T-helper 17 cell (primary cell): ENCODE results near the gene CAMK2N1. TPM values are rescaled to one million over a fixed set of nuclear protein-coding genes. Genes with fewer than 3 reads are reported as not detected.

ENCODE experiments used
- ATAC-seq: fragments of 150-1000 bp; cut with Tn5 transposase; 2 replicates; pipeline ENCODE4 v1.10.0; 2021; ENCODE audit warnings: mild to moderate bottlenecking, moderate library complexity
- DNase-seq, 3 donors: peaks; one replicate each; pipeline versions ENCODE4 v3.0.0 to v3.0.0-alpha.2; 2020 to 2021
- H3K9me3 ChIP-seq: one replicate; pipeline ENCODE4 v1.7.0; 2013; ENCODE audit warnings: low read length, mild to moderate bottlenecking; ENCODE audit not compliant: control insufficient read depth, poor library complexity, severe bottlenecking
- H3K27ac Mint-ChIP-seq: one replicate; pipeline ENCODE4 v1.8.0; 2022; ENCODE audit warnings: mild to moderate bottlenecking, moderate library complexity, mixed read lengths
- H3K27me3 Mint-ChIP-seq: one replicate; pipeline ENCODE4 v1.8.0; 2022; ENCODE audit warnings: mixed read lengths
- H3K36me3 Mint-ChIP-seq: one replicate; pipeline ENCODE4 v1.8.0; 2022; ENCODE audit warnings: low read depth, mixed read lengths
- H3K4me1 Mint-ChIP-seq: one replicate; pipeline ENCODE4 v1.8.0; 2022; ENCODE audit warnings: mild to moderate bottlenecking, mixed read lengths
- H3K4me3 Mint-ChIP-seq: one replicate; pipeline ENCODE4 v1.8.0; 2022; ENCODE audit warnings: mild to moderate bottlenecking, moderate library complexity, mixed read lengths
- total RNA-seq, 4 donors: library from RNA in 2 of 4; stranded (reverse) in 2 of 4; gene quantifications; one replicate each; pipeline ENCODE4 v1.2.3 and lab custom pipeline; 2022 to 2026

The CAMK2N1 gene
- total RNA-seq, 2 donors from 2014 or later = 5.3 to 6.3 TPM

- peaks cover 5% of the 10 kb centered on the region for H3K36me3 Mint-ChIP-seq
- DNase-seq (no peak), ATAC-seq (no peak)
- no peak overlapping the region for H3K4me3 Mint-ChIP-seq
- H3K27ac Mint-ChIP-seq = no peak overlapping the region
- H3K27me3 Mint-ChIP-seq = peaks cover 80% of the 10 kb centered on the region
- H3K9me3 ChIP-seq = no peaks in the 10 kb centered on the region
- H3K4me1 Mint-ChIP-seq = peaks cover 14% of the 10 kb centered on the region
Measured at GRCh38 chr1:20480243-20480944, 5.6 kb downstream of the CAMK2N1 start.

GRCh38 chr1:20479840-20480239 is 6.2 kb downstream of the CAMK2N1 start:
- peaks cover 5% of the 10 kb centered on the region for H3K36me3 Mint-ChIP-seq
- no peak overlapping the region for H3K27ac Mint-ChIP-seq
- peaks cover 14% of the 10 kb centered on the region for H3K4me1 Mint-ChIP-seq
- ATAC-seq (no peak), DNase-seq (no peak)
- H3K9me3 ChIP-seq = no peaks in the 10 kb centered on the region
- H3K27me3 Mint-ChIP-seq = peaks cover 86% of the 10 kb centered on the region
- no peak overlapping the region for H3K4me3 Mint-ChIP-seq

GRCh38 chr1:20478057-20478635 is 7.9 kb downstream of the CAMK2N1 start:
- DNase-seq (no peak), ATAC-seq (no peak)
- Mint-ChIP-seq H3K4me1 (peaks cover 4% of the 10 kb centered on the region), H3K27ac (no peak overlapping the region), H3K27me3 (peaks cover 90% of the 10 kb centered on the region), H3K4me3 (no peak overlapping the region), H3K36me3 (peaks cover 3% of the 10 kb centered on the region)
- no peaks in the 10 kb centered on the region for H3K9me3 ChIP-seq

GRCh38 chr1:20477348-20478056 is 8.5 kb downstream of the CAMK2N1 start:
- no peaks in the 10 kb centered on the region for H3K9me3 ChIP-seq
- Mint-ChIP-seq H3K27me3 (peaks cover 84% of the 10 kb centered on the region), H3K27ac (no peak overlapping the region), H3K4me1 (peaks cover 4% of the 10 kb centered on the region), H3K4me3 (no peak overlapping the region), H3K36me3 (peaks cover 3% of the 10 kb centered on the region)
- DNase-seq (no peak), ATAC-seq (no peak)

- Mint-ChIP-seq H3K27me3 (peaks cover 86% of the 10 kb centered on the region), H3K4me3 (no peak overlapping the region), H3K36me3 (peaks cover 3% of the 10 kb centered on the region), H3K4me1 (peaks cover 4% of the 10 kb centered on the region), H3K27ac (no peak overlapping the region)
- DNase-seq (no peak), ATAC-seq (no peak)
- H3K9me3 ChIP-seq = no peaks in the 10 kb centered on the region
Measured at GRCh38 chr1:20476265-20477038, 9.6 kb downstream of the CAMK2N1 start.

- peaks cover 82% of the 10 kb centered on the region for H3K27me3 Mint-ChIP-seq
- peaks cover 4% of the 10 kb centered on the region for H3K4me1 Mint-ChIP-seq
- peak overlapping the region; percentile 19 for H3K27ac Mint-ChIP-seq
- no peak overlapping the region for H3K4me3 Mint-ChIP-seq
- DNase-seq (no peak), ATAC-seq (no peak)
- no peaks in the 10 kb centered on the region for H3K9me3 ChIP-seq
- H3K36me3 Mint-ChIP-seq = peaks cover 3% of the 10 kb centered on the region
Measured at GRCh38 chr1:20474996-20475395, 11.0 kb downstream of the CAMK2N1 start.

GRCh38 chr1:20474333-20474975 is 11.6 kb downstream of the CAMK2N1 start:
- H3K4me1 Mint-ChIP-seq = peaks cover 4% of the 10 kb centered on the region
- H3K4me3 Mint-ChIP-seq = no peak overlapping the region
- H3K36me3 Mint-ChIP-seq = peaks cover 3% of the 10 kb centered on the region
- ATAC-seq = no peak
- no peaks in the 10 kb centered on the region for H3K9me3 ChIP-seq
- no peak for DNase-seq
- H3K27ac Mint-ChIP-seq = no peak overlapping the region
- H3K27me3 Mint-ChIP-seq = peaks cover 81% of the 10 kb centered on the region

GRCh38 chr1:20473894-20474293 is 12.1 kb downstream of the CAMK2N1 start:
- Mint-ChIP-seq H3K36me3 (peaks cover 3% of the 10 kb centered on the region), H3K27ac (no peak overlapping the region), H3K27me3 (peaks cover 81% of the 10 kb centered on the region), H3K4me3 (no peak overlapping the region), H3K4me1 (peaks cover 4% of the 10 kb centered on the region)
- DNase-seq (no peak), ATAC-seq (no peak)
- H3K9me3 ChIP-seq = no peaks in the 10 kb centered on the region

GRCh38 chr1:20472860-20473711 is 12.9 kb downstream of the CAMK2N1 start:
- DNase-seq (no peak), ATAC-seq (no peak)
- H3K36me3 Mint-ChIP-seq = peaks cover 3% of the 10 kb centered on the region
- peaks cover 4% of the 10 kb centered on the region for H3K4me1 Mint-ChIP-seq
- no peak overlapping the region for H3K4me3 Mint-ChIP-seq
- H3K27ac Mint-ChIP-seq = no peak overlapping the region
- H3K27me3 Mint-ChIP-seq = peaks cover 79% of the 10 kb centered on the region
- no peaks in the 10 kb centered on the region for H3K9me3 ChIP-seq

- H3K4me1 Mint-ChIP-seq = peaks cover 4% of the 10 kb centered on the region
- H3K36me3 Mint-ChIP-seq = peaks cover 3% of the 10 kb centered on the region
- H3K27ac Mint-ChIP-seq = no peak overlapping the region
- DNase-seq = no peak
- ATAC-seq = no peak
- peak overlapping the region; percentile 71 for H3K4me3 Mint-ChIP-seq
- H3K27me3 Mint-ChIP-seq = peaks cover 82% of the 10 kb centered on the region
- H3K9me3 ChIP-seq = no peaks in the 10 kb centered on the region
Measured at GRCh38 chr1:20472121-20472520, 13.9 kb downstream of the CAMK2N1 start.

- no peak for ATAC-seq
- DNase-seq = no peak
- Mint-ChIP-seq H3K4me3 (no peak overlapping the region), H3K36me3 (no peaks in the 10 kb centered on the region), H3K27ac (no peak overlapping the region), H3K27me3 (peaks cover 68% of the 10 kb centered on the region), H3K4me1 (peaks cover 2% of the 10 kb centered on the region)
- H3K9me3 ChIP-seq = no peaks in the 10 kb centered on the region
Measured at GRCh38 chr1:20470194-20470593, 15.8 kb downstream of the CAMK2N1 start.

- H3K4me1 Mint-ChIP-seq = peaks cover 2% of the 10 kb centered on the region
- H3K27me3 Mint-ChIP-seq = peaks cover 61% of the 10 kb centered on the region
- DNase-seq (no peak), ATAC-seq (no peak)
- H3K9me3 ChIP-seq = no peaks in the 10 kb centered on the region
- no peak overlapping the region for H3K27ac Mint-ChIP-seq
- H3K4me3 Mint-ChIP-seq = no peak overlapping the region
- no peaks in the 10 kb centered on the region for H3K36me3 Mint-ChIP-seq
Measured at GRCh38 chr1:20469406-20470076, 16.5 kb downstream of the CAMK2N1 start.
